GM12878 (cell line): Measurements from ENCODE around the gene COQ8B. TPM values are rescaled to one million over a fixed set of nuclear protein-coding genes. Genes with fewer than 3 reads are reported as not detected.

Experiments used
- ATAC-seq: fragments of 200-7000 bp; cut with Tn5 transposase; 3 replicates; pipeline ENCODE4 v1.9.1; 2020; ENCODE audit warnings: mild to moderate bottlenecking, moderate library complexity
- BruUV-seq: library from RNA; stranded (reverse); fragments of 400-500 nt; replicated peaks from 2 replicates; lab custom pipeline; 2021; lab: Mats Ljungman, UMichigan
- CTCF ChIA-PET: fragments of 300-600 bp; sonication (Branson Sonifier 250); formaldehyde crosslinking; extraction: SDS; loops from one replicate; lab custom pipeline; 2021; ENCODE audit warnings: inconsistent platforms; lab: Yijun Ruan, JAX
- POLR2A ChIA-PET: fragments of 350-600 bp; formaldehyde crosslinking; extraction: SDS; loops from one replicate; lab custom pipeline; 2021; ENCODE audit warnings: inconsistent platforms; lab: Charles Lee
- RAD21 ChIA-PET: fragments of 300-600 bp; sonication (Branson Sonifier 250); formaldehyde crosslinking; loops from one replicate; lab custom pipeline; 2023; ENCODE audit warnings: antibody characterized with exemption; ENCODE audit not compliant: unreplicated experiment; lab: Charles Lee
- SMC1A ChIA-PET: fragments of 300-600 bp; sonication (Branson Sonifier 250); formaldehyde crosslinking; loops from one replicate; lab custom pipeline; 2023; ENCODE audit not compliant: unreplicated experiment, uncharacterized antibody; lab: Charles Lee
- DNase-seq: peaks from one replicate; pipeline ENCODE4 v3.0.0-alpha.2; 2011; ENCODE audit warnings: low read depth, low spot score
- FAIRE-seq: peaks from 3 replicates; lab custom pipeline; 2011; peaks lifted over from hg19 to GRCh38; lab: Jason Lieb, UNC
- H2AFZ ChIP-seq: 2 replicates; pipeline ENCODE4 v1.6.0; 2011; ENCODE audit warnings: low read depth, low read length, control low read depth; ENCODE audit not compliant: control insufficient read depth
- H3K27ac ChIP-seq: 2 replicates; pipeline ENCODE4 v1.5.1; 2011; ENCODE audit warnings: control low read depth; ENCODE audit not compliant: control insufficient read depth, insufficient read depth
- H3K27me3 ChIP-seq, 2 experiments: replicated peaks in 1 of 2; 2 replicates each; pipeline versions ENCODE4 v1.6.0 to v1.6.1; 2011; ENCODE audit warnings: low read length in 1 of 2; ENCODE audit not compliant: control insufficient read depth in 2 of 2, insufficient read depth in 2 of 2
- H3K36me3 ChIP-seq, 2 experiments: 2 replicates each; pipeline ENCODE4 v1.5.1; 2011; ENCODE audit warnings: low read length in 1 of 2; ENCODE audit not compliant: control insufficient read depth in 2 of 2, insufficient read depth in 2 of 2
- H3K4me1 ChIP-seq: 2 replicates; pipeline ENCODE4 v1.6.1; 2011; ENCODE audit warnings: mild to moderate bottlenecking, low read length, moderate library complexity, mixed read lengths; ENCODE audit not compliant: control insufficient read depth, insufficient read depth
- H3K4me2 ChIP-seq: 2 replicates; pipeline ENCODE4 v1.6.0; 2011; ENCODE audit warnings: control low read depth; ENCODE audit not compliant: control insufficient read depth, insufficient read depth
- H3K4me3 ChIP-seq: fragments of 200-600 bp; sonication (generic); 2 replicates; pipeline ENCODE4 v1.5.1; 2016
- H3K79me2 ChIP-seq: 2 replicates; pipeline ENCODE4 v1.6.0; 2011; ENCODE audit warnings: low read length; ENCODE audit not compliant: control insufficient read depth, insufficient read depth
- H3K9ac ChIP-seq: 2 replicates; pipeline ENCODE4 v1.8.0; 2011; ENCODE audit warnings: low read length, control low read depth, mixed read lengths; ENCODE audit not compliant: control insufficient read depth, insufficient read depth
- H3K9me3 ChIP-seq: replicated peaks from 3 replicates; pipeline ENCODE4 v1.5.1; 2011; ENCODE audit warnings: mild to moderate bottlenecking, low read length; ENCODE audit not compliant: control insufficient read depth, insufficient read depth
- H4K20me1 ChIP-seq: 2 replicates; pipeline ENCODE4 v1.6.0; 2011; ENCODE audit not compliant: control insufficient read depth, insufficient read depth
- ATF2 ChIP-seq: IDR thresholded peaks from 2 replicates; pipeline ENCODE4 v1.6.1; 2012; ENCODE audit warnings: low read length, inconsistent platforms
- BRCA1 ChIP-seq: IDR thresholded peaks from 2 replicates; pipeline ENCODE4 v1.6.1; 2011; ENCODE audit warnings: low read depth, low read length, improper control_type of control experiment
- CBX3 ChIP-seq: fragments of 200-600 bp; sonication (generic); IDR thresholded peaks from 2 replicates; pipeline ENCODE4 v1.6.1; 2016; ENCODE audit warnings: low read depth, borderline replicate concordance
- CEBPZ ChIP-seq: fragments of 150-350 bp; IDR thresholded peaks from 2 replicates; pipeline ENCODE4 v1.6.1; 2016; ENCODE audit warnings: low read depth, low read length
- EZH2 ChIP-seq: IDR thresholded peaks from 2 replicates; pipeline ENCODE4 v1.6.1; 2012; ENCODE audit warnings: low read depth, mild to moderate bottlenecking, control low read depth, inconsistent platforms, low read length, borderline replicate concordance; ENCODE audit not compliant: control insufficient read depth
- IKZF2 ChIP-seq, 2 experiments: fragments of 450-650 bp; IDR thresholded peaks; 2 replicates each; pipeline ENCODE4 v1.6.1; 2017; ENCODE audit warnings: mild to moderate bottlenecking in 2 of 2, moderate library complexity in 2 of 2
- JUND ChIP-seq: IDR thresholded peaks from 2 replicates; pipeline ENCODE4 v1.6.1; 2012; ENCODE audit warnings: low read depth, mild to moderate bottlenecking, low read length, improper control_type of control experiment, moderate library complexity
- NBN ChIP-seq: fragments of 450-650 bp; IDR thresholded peaks from 2 replicates; pipeline ENCODE4 v1.6.1; 2016
- NR2C2 ChIP-seq: IDR thresholded peaks from 2 replicates; pipeline ENCODE4 v1.6.1; 2011; ENCODE audit warnings: borderline replicate concordance, low read depth; ENCODE audit not compliant: control insufficient read depth, insufficient read length
- NR2F1 ChIP-seq: fragments of 450-650 bp; conservative IDR thresholded peaks from 2 replicates; pipeline ENCODE4 v1.6.1; 2017; ENCODE audit warnings: mild to moderate bottlenecking
- PAX5 ChIP-seq: IDR thresholded peaks from 2 replicates; pipeline ENCODE4 v1.6.1; 2011; ENCODE audit warnings: low read depth, low read length, borderline replicate concordance
- POLR2A ChIP-seq: IDR thresholded peaks from 2 replicates; pipeline ENCODE4 v1.6.1; 2011; ENCODE audit warnings: low read depth, mild to moderate bottlenecking, low read length
- RB1 ChIP-seq: fragments of 450-650 bp; formaldehyde crosslinking; IDR thresholded peaks from 2 replicates; pipeline ENCODE4 v1.6.1; 2017; ENCODE audit warnings: mild to moderate bottlenecking, borderline replicate concordance
- REST ChIP-seq: IDR thresholded peaks from 2 replicates; pipeline ENCODE4 v1.6.1; 2012; ENCODE audit warnings: mild to moderate bottlenecking, low read depth, low read length
- TBL1XR1 ChIP-seq: IDR thresholded peaks from 2 replicates; pipeline ENCODE4 v1.6.1; 2012; ENCODE audit warnings: low read depth, low read length, improper control_type of control experiment
- TCF7 ChIP-seq: IDR thresholded peaks from 2 replicates; pipeline ENCODE4 v1.6.1; 2014; ENCODE audit warnings: antibody characterized with exemption, borderline replicate concordance
- YBX1 ChIP-seq: fragments of 450-650 bp; IDR thresholded peaks from 2 replicates; pipeline ENCODE4 v1.6.1; 2016; ENCODE audit warnings: antibody characterized with exemption
- ZBED1 ChIP-seq: IDR thresholded peaks from 2 replicates; pipeline ENCODE4 v1.6.1; 2016; ENCODE audit warnings: borderline replicate concordance
- ZNF217 ChIP-seq: fragments of 450-650 bp; IDR thresholded peaks from 2 replicates; pipeline ENCODE4 v1.6.1; 2017; ENCODE audit warnings: antibody characterized with exemption, mild to moderate bottlenecking
- WGBS: methylation state at CpG from one replicate; pipeline ENCODE4 v1.1.6; 2016; ENCODE audit warnings: low lambda C conversion rate; ENCODE audit not compliant: insufficient replicate concordance, insufficient coverage; ENCODE audit errors: missing lambda C conversion rate; 5-methylcytosine and 5-hydroxymethylcytosine counted together
- in situ Hi-C: fragments of 300-500 bp; cut with MboI; formaldehyde crosslinking; loops from 9 replicates; pipeline ENCODE4 v1.14.3; 2018; ENCODE audit warnings: mixed read lengths
- intact Hi-C: fragments of 100-400 bp; cut with micrococcal nuclease; formaldehyde crosslinking; loops from one replicate; pipeline ENCODE4 v1.14.2; 2022; ENCODE audit not compliant: unreplicated experiment
- polyA plus RNA-seq, 11 experiments: library from polyadenylated mRNA; depleted of rRNA in 4 of 11; unstranded in 6 of 11; stranded (reverse) in 5 of 11; fragments of >200 nt; fragmentation: Nextera tagmentation in 4 of 11; fragmentation: Illumina TruSeq in 1 of 11; extraction: Ambion mirVana in 4 of 11; extraction: Trizol in 1 of 11; gene quantifications; 1 replicate in 1 of 11; 2 replicates in 10 of 11; pipeline versions ENCODE4 v1.2.1 to v1.2.3, GENCODE V29; 2011 to 2016; ENCODE audit warnings: inconsistent platforms in 2 of 11, missing spikeins in 2 of 11, low read depth in 1 of 11
- total RNA-seq, 4 experiments: library from RNA; depleted of rRNA in 3 of 4; stranded (reverse); fragments of >200 nt in 3 of 4; fragmentation: Illumina TruSeq in 1 of 4; extraction: Trizol in 1 of 4; gene quantifications; 2 replicates each; pipeline versions ENCODE4 v1.2.1 to v1.2.3, GENCODE V29; 2013 to 2021

The COQ8B gene
- total and polyA plus RNA-seq, 10 of the 15 experiments (the other 5 are each of a cell fraction or from before 2014, with no cell fraction given): 0.39 to 37.1 (median 16.8) TPM

GRCh38 chr19:40693150-40693788 is 23.4 kb downstream of the COQ8B start:
- no peaks in the 10 kb centered on the region for H3K79me2 ChIP-seq
- RAD21 ChIA-PET: no interaction called here
- no peak for DNase-seq
- no peak for TF ChIP-seq YBX1
- no peak for TF ChIP-seq IKZF2 (IDR thresholded peaks at IDR 0.05)
- no peak for TF ChIP-seq NBN
- TF ChIP-seq ZNF217: no peak
- no peak for TF ChIP-seq ZBED1
- TF ChIP-seq ATF2: no peak
- TF ChIP-seq PAX5: no peak
- no peak for TF ChIP-seq EZH2
- TF ChIP-seq POLR2A: no peak
- TF ChIP-seq TCF7: no peak
- TF ChIP-seq REST: no peak
- no peak for TF ChIP-seq TBL1XR1
- TF ChIP-seq CBX3: no peak
- no peak for TF ChIP-seq RB1
- no peak for TF ChIP-seq JUND
- TF ChIP-seq BRCA1: no peak
- TF ChIP-seq NR2C2: no peak
- TF ChIP-seq NR2F1: no peak
- TF ChIP-seq CEBPZ: no peak
- TF ChIP-seq, all 136 proteins: peak for 0
- ChIA-PET CTCF (no interaction called here), POLR2A (interaction anchor here (0.7 kb wide), 1 partner anchor 231 kb away, joined by 4 read pairs; no protein-coding TSS in a partner anchor), SMC1A (no interaction called here)
- H3K4me3 ChIP-seq: no peak overlapping the region
- H4K20me1 ChIP-seq: no peaks in the 10 kb centered on the region
- H3K36me3 ChIP-seq: no peaks in the 10 kb centered on the region; a peak in 1 of 4 replicates
- intact Hi-C loops: no loop called here
- no peak for ATAC-seq
- no peak for FAIRE-seq
- in situ Hi-C loops: no loop called here
- 86% methylated on average over 11 of the region's 11 CpGs for WGBS
- H3K27me3 ChIP-seq: no peaks in the 10 kb centered on the region
- no peak overlapping the region for H3K9ac ChIP-seq
- no peak overlapping the region for H3K27ac ChIP-seq
- H2AFZ ChIP-seq: no peak overlapping the region
- no peaks in the 10 kb centered on the region for H3K9me3 ChIP-seq
- H3K4me2 ChIP-seq: no peak overlapping the region
- H3K4me1 ChIP-seq: peaks cover 12% of the 10 kb centered on the region; the same call in 1 of the 2 replicates
- no TSS peak for BruUV-seq
